GM12878 (cell line): ENCODE data around the gene PHGDH.

ENCODE experiments used
- EP300 ChIP-seq, 2 experiments: fragments of 150-350 bp in 1 of 2; IDR thresholded peaks; 2 replicates each; pipeline ENCODE4 v1.6.1; 2011 to 2012; ENCODE audit warnings: low read depth in 2 of 2, low read length in 2 of 2, borderline replicate concordance in 1 of 2, improper control_type of control experiment in 1 of 2, inconsistent platforms in 1 of 2; ENCODE audit not compliant: control insufficient read depth in 1 of 2
- PBX3 ChIP-seq: IDR thresholded peaks from 2 replicates; pipeline ENCODE4 v1.6.1; 2011; ENCODE audit warnings: mild to moderate bottlenecking, low read depth, low read length, moderate library complexity; ENCODE audit not compliant: insufficient replicate concordance
- RELA ChIP-seq: fragments of 450-650 bp; IDR thresholded peaks from 2 replicates; pipeline ENCODE4 v1.8.0; 2014; ENCODE audit warnings: borderline replicate concordance; ENCODE audit not compliant: partially characterized antibody
- SMC3 ChIP-seq: IDR thresholded peaks from 2 replicates; pipeline ENCODE4 v1.6.1; 2011; ENCODE audit warnings: low read length, improper control_type of control experiment, borderline replicate concordance

- TF ChIP-seq RELA (no peak), SMC3 (no peak), EP300 (IDR thresholded peaks at IDR 0.05; ENCODE audit: borderline replicate concordance in 1 of 2, control insufficient read depth in 1 of 2, low read depth in 2 of 2, low read length in 2 of 2) (no peak), PBX3 (no peak)
Observed at GRCh38 chr1:119713039-119713748, 1.5 kb downstream of the PHGDH start.
